HUDEP-2 (cell line): ENCODE results near the gene CMPK1.

Experiments
- DNase-seq, 76 experiments: peaks; one replicate each; lab custom pipeline; 2025; ENCODE audit not compliant: unreplicated experiment in 76 of 76; lab: John Stamatoyannopoulos, UW

Gene CMPK1

GRCh38 chr1:47418681-47419325 lies 85.2 kb downstream of the CMPK1 start:
- DNase-seq = no peak

- no peak for DNase-seq
Observed at GRCh38 chr1:47420547-47420946, 87.0 kb downstream of the CMPK1 start.

- no peak for DNase-seq
Observed at GRCh38 chr1:47423872-47424271, 90.3 kb downstream of the CMPK1 start.

GRCh38 chr1:47424336-47424982 lies 90.9 kb downstream of the CMPK1 start:
- DNase-seq = peak in 2 of 76 experiments; percentile 2 to 7
